HEK293 (cell line): ENCODE measurements around the gene GPR153.

Experiments
- CTCF ChIA-PET: fragments of 350-600 bp; formaldehyde crosslinking; extraction: SDS; loops from one replicate; lab custom pipeline; 2021; ENCODE audit warnings: antibody characterized with exemption; lab: Yijun Ruan, JAX
- POLR2A ChIA-PET: fragments of 300-600 bp; formaldehyde crosslinking; extraction: SDS; loops from one replicate; lab custom pipeline; 2020; ENCODE audit warnings: antibody characterized with exemption, inconsistent platforms; lab: Yijun Ruan, JAX
- H3K27ac ChIP-seq: fragments of 200-500 bp; sonication (Bioruptor generic); 2 replicates; pipeline ENCODE4 v1.5.1; 2014; ENCODE audit warnings: low read depth, low read length, control low read depth, inconsistent platforms; ENCODE audit errors: extremely low read depth
- H3K36me3 ChIP-seq, 2 experiments: fragments of 200-500 bp in 1 of 2; sonication (Bioruptor generic) in 1 of 2; 1 replicate in 1 of 2; 2 replicates in 1 of 2; pipeline ENCODE4 v1.5.1; 2014 to 2017; ENCODE audit warnings: inconsistent platforms in 2 of 2, low read length in 2 of 2; ENCODE audit not compliant: control insufficient read depth in 2 of 2, insufficient read depth in 1 of 2
- H3K4me1 ChIP-seq: fragments of 200-500 bp; sonication (Bioruptor generic); 2 replicates; pipeline ENCODE4 v1.5.1; 2014; ENCODE audit warnings: mild to moderate bottlenecking, low read length, inconsistent platforms; ENCODE audit not compliant: control insufficient read depth, insufficient read depth
- H3K4me3 ChIP-seq: 2 replicates; pipeline ENCODE4 v1.5.1; 2011; ENCODE audit warnings: low read depth, mild to moderate bottlenecking, control low read depth, low read length, moderate library complexity
- H3K9me3 ChIP-seq: fragments of 200-500 bp; sonication (Bioruptor generic); 2 replicates; pipeline ENCODE4 v1.5.1; 2014; ENCODE audit warnings: low read depth, low read length, inconsistent platforms; ENCODE audit not compliant: control insufficient read depth, insufficient read depth
- GLIS2 ChIP-seq: fragments of 450-650 bp; formaldehyde crosslinking; IDR thresholded peaks from 2 replicates; pipeline ENCODE4 v1.5.1; 2016; ENCODE audit warnings: missing biosample characterization, missing genetic modification characterization
- KLF9 ChIP-seq: fragments of 450-650 bp; formaldehyde crosslinking; IDR thresholded peaks from 2 replicates; pipeline ENCODE4 v1.5.1; 2016; ENCODE audit warnings: missing biosample characterization, missing genetic modification characterization, low read depth
- OVOL3 ChIP-seq: fragments of 450-650 bp; formaldehyde crosslinking; IDR thresholded peaks from 2 replicates; pipeline ENCODE4 v1.5.1; 2016; ENCODE audit warnings: missing biosample characterization, missing genetic modification characterization
- SALL2 ChIP-seq: fragments of 450-650 bp; formaldehyde crosslinking; IDR thresholded peaks from 2 replicates; pipeline ENCODE4 v1.5.0; 2017; ENCODE audit warnings: missing biosample characterization, mild to moderate bottlenecking, missing genetic modification characterization, borderline replicate concordance
- SP2 ChIP-seq: fragments of 450-650 bp; formaldehyde crosslinking; IDR thresholded peaks from 2 replicates; pipeline ENCODE4 v1.5.1; 2016; ENCODE audit warnings: missing biosample characterization, missing genetic modification characterization
- SP7 ChIP-seq: fragments of 450-650 bp; formaldehyde crosslinking; IDR thresholded peaks from 2 replicates; pipeline ENCODE4 v1.5.1; 2016; ENCODE audit warnings: missing biosample characterization, missing genetic modification characterization
- YY2 ChIP-seq: fragments of 450-650 bp; formaldehyde crosslinking; IDR thresholded peaks from 2 replicates; pipeline ENCODE4 v1.5.1; 2016; ENCODE audit warnings: missing biosample characterization, missing genetic modification characterization
- ZIC2 ChIP-seq: fragments of 450-650 bp; formaldehyde crosslinking; IDR thresholded peaks from 2 replicates; pipeline ENCODE4 v1.5.1; 2016; ENCODE audit warnings: missing biosample characterization, missing genetic modification characterization
- ZNF114 ChIP-seq: fragments of 450-650 bp; formaldehyde crosslinking; IDR thresholded peaks from 2 replicates; pipeline ENCODE4 v1.5.0; 2017; ENCODE audit warnings: missing biosample characterization, missing genetic modification characterization
- ZNF140 ChIP-seq: fragments of 450-650 bp; formaldehyde crosslinking; IDR thresholded peaks from 2 replicates; pipeline ENCODE4 v1.5.1; 2016; ENCODE audit warnings: missing biosample characterization, missing genetic modification characterization
- ZNF266 ChIP-seq: fragments of 450-650 bp; formaldehyde crosslinking; IDR thresholded peaks from 2 replicates; pipeline ENCODE4 v1.5.1; 2016; ENCODE audit warnings: missing biosample characterization, missing genetic modification characterization, low read depth
- ZNF335 ChIP-seq: fragments of 450-650 bp; formaldehyde crosslinking; conservative IDR thresholded peaks from 2 replicates; pipeline ENCODE4 v1.5.1; 2016; ENCODE audit warnings: missing biosample characterization, missing genetic modification characterization
- ZNF350 ChIP-seq: fragments of 450-650 bp; formaldehyde crosslinking; IDR thresholded peaks from 2 replicates; pipeline ENCODE4 v1.5.0; 2017; ENCODE audit warnings: missing biosample characterization, mild to moderate bottlenecking, missing genetic modification characterization
- ZNF433 ChIP-seq: fragments of 450-650 bp; formaldehyde crosslinking; IDR thresholded peaks from 2 replicates; pipeline ENCODE4 v1.5.1; 2016; ENCODE audit warnings: missing biosample characterization, missing genetic modification characterization, low read depth
- ZSCAN30 ChIP-seq: fragments of 450-650 bp; IDR thresholded peaks from 2 replicates; pipeline ENCODE4 v1.5.1; 2018; ENCODE audit warnings: missing biosample characterization, mild to moderate bottlenecking, missing genetic modification characterization, moderate library complexity
- ZXDB ChIP-seq: fragments of 450-650 bp; formaldehyde crosslinking; IDR thresholded peaks from 2 replicates; pipeline ENCODE4 v1.5.1; 2016; ENCODE audit warnings: missing biosample characterization, missing genetic modification characterization
- TF ChIP-seq, protein P1 (sequence below): fragments of 450-650 bp; formaldehyde crosslinking; IDR thresholded peaks from 2 replicates; pipeline ENCODE4 v1.5.1; 2016; ENCODE audit warnings: missing biosample characterization, missing genetic modification characterization
- TF ChIP-seq, protein P2 (sequence below): fragments of 450-650 bp; formaldehyde crosslinking; IDR thresholded peaks from 2 replicates; pipeline ENCODE4 v1.5.1; 2016; ENCODE audit warnings: missing biosample characterization, missing genetic modification characterization
- TF ChIP-seq, protein P3 (sequence below): fragments of 450-650 bp; formaldehyde crosslinking; IDR thresholded peaks from 2 replicates; pipeline ENCODE4 v1.5.1; 2016; ENCODE audit warnings: missing biosample characterization, missing genetic modification characterization
- TF ChIP-seq, protein P4 (sequence below): fragments of 450-650 bp; formaldehyde crosslinking; IDR thresholded peaks from 2 replicates; pipeline ENCODE4 v1.5.1; 2016; ENCODE audit warnings: missing biosample characterization, missing genetic modification characterization
- TF ChIP-seq, protein P5 (sequence below): fragments of 450-650 bp; IDR thresholded peaks from 2 replicates; pipeline ENCODE4 v1.5.1; 2018; ENCODE audit warnings: missing biosample characterization, mild to moderate bottlenecking, missing genetic modification characterization

The GPR153 gene

DNA sequence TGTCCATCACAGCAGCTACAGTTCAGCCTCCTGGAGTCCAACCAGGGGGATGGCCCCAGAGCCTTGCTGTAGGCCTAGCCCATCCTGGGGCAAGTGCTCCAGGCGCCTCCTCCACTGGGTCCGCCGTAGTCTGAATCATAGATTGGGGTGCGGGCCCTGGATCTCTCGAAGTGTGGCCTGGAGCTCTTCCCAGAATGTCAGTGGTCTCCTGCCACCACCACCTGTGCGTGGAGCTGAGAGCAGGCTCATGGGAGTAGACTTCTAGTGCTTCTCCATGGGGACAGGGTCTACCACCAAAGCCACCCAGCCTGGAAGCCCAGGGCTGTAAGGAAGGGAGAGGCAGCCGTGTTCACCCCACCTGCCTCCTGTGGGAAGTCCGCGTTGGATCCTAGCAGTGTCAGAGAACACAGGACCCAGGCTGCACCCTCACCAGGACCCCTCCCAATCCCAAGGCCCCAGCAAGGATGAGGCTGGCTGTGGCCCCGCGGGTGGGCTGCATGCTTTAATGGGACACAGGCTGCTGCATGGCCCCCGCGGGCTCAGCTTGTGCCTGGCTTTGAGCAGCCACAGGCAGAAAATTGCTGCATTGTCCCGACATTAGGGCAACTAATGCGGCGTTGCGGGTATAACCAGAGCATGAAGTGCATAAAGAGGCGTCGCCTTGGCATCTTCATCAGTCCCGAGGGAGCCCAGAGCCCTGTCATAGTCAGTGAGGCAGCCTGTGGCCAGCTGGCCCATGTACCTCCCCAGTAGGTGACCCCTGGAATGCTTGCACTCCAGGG is 17.7 kb downstream of the GPR153 start:
- H3K9me3 ChIP-seq, result no peaks in the 10 kb centered on the region
- ChIA-PET CTCF (interaction anchor here (0.6 to 2.1 kb wide), 7 partner anchors 13 to 195 kb away, joined by 3 to 8 read pairs (median 3); no protein-coding TSS in a partner anchor), POLR2A (interaction anchor here (1.1 kb wide), 1 partner anchor 8 kb away, joined by 3 read pairs; no protein-coding TSS in a partner anchor)
- H3K27ac ChIP-seq, result no peak overlapping the region
- peak; percentile 48 for TF ChIP-seq GLIS2 (tag by site-specific recombination)
- no peak for TF ChIP-seq SP7
- no peak for TF ChIP-seq OVOL3 (tag by site-specific recombination)
- TF ChIP-seq ZIC2 (tag by site-specific recombination), result peak; percentile 66
- no peaks in the 10 kb centered on the region for H3K36me3 ChIP-seq
- H3K4me3 ChIP-seq, result no peak overlapping the region
- no peaks in the 10 kb centered on the region; the same call in 1 of the 2 replicates for H3K4me1 ChIP-seq

DNA sequence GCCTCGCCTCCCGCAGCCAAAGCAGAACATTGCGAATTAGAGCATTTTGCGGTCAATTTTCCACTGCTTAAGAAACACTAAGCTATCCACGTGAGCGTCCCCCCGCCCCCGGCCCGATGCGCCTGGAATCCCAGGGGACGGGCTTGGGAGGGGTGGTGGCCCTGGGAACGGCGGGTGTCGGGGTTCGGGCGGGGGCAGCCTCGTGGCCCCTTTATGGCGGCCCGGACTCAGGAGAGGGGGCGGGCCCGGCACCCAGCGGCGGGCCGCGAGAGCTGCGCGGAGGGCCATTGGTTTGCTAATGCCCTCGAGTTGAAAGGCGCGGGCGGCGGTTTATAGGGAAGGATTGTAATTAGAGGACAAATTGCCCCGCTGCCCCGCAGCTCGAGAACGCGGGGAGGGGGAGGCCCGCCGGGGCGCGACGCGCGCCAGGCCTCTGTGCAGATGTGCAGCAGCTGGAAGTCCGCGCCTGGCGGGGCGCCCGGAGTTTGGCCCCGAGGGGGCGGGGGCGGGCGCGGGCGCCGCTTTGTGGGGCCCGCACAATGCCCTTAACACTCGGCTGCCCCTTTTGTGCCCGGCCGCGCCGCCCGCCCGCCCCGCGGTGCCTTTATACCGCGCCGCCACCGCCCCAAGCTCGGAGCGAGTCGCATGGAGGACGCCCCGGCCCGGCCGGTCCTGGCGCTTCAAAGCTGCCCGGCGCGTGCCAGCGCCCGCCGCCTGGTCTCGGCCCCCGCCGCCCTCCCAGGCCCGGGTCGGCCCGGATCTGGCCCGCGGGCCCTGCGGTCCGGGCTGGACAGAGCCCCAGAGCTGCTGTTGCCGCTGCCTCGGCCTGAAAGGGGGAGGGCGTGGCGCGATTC is 18.8 kb downstream of the GPR153 start:
- Histone ChIP-seq H3K27ac (no peak overlapping the region), H3K9me3 (no peaks in the 10 kb centered on the region)
- CTCF ChIA-PET, result interaction anchor here (0.6 to 2.1 kb wide), 6 partner anchors 37 to 196 kb away, joined by 3 to 8 read pairs (median 4); no protein-coding TSS in a partner anchor
- TF ChIP-seq, protein P1, sequence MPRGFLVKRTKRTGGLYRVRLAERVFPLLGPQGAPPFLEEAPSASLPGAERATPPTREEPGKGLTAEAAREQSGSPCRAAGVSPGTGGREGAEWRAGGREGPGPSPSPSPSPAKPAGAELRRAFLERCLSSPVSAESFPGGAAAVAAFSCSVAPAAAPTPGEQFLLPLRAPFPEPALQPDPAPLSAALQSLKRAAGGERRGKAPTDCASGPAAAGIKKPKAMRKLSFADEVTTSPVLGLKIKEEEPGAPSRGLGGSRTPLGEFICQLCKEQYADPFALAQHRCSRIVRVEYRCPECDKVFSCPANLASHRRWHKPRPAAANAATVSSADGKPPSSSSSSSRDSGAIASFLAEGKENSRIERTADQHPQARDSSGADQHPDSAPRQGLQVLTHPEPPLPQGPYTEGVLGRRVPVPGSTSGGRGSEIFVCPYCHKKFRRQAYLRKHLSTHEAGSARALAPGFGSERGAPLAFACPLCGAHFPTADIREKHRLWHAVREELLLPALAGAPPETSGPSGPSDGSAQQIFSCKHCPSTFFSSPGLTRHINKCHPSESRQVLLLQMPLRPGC (tag by site-specific recombination), result no peak
- TF ChIP-seq YY2 (no peak), GLIS2 (tag by site-specific recombination) (peak; percentile 20; the same call in 1 of the 2 replicates), ZNF140 (tag by site-specific recombination) (no peak), ZIC2 (tag by site-specific recombination) (peak; percentile 63), ZXDB (tag by site-specific recombination) (no peak), ZNF350 (tag by site-specific recombination) (no peak), SP2 (tag by site-specific recombination) (no peak), ZSCAN30 (no peak), KLF9 (tag by site-specific recombination) (0 out of 2 replicates have a peak, but pooled peaks have one; percentile 32), ZNF335 (tag by site-specific recombination) (peak; percentile 24; the same call in 1 of the 2 replicates), ZNF266 (tag by site-specific recombination) (no peak), ZNF433 (no peak), ZNF114 (no peak), SALL2 (tag by site-specific recombination) (no peak)
- TF ChIP-seq, protein P2, sequence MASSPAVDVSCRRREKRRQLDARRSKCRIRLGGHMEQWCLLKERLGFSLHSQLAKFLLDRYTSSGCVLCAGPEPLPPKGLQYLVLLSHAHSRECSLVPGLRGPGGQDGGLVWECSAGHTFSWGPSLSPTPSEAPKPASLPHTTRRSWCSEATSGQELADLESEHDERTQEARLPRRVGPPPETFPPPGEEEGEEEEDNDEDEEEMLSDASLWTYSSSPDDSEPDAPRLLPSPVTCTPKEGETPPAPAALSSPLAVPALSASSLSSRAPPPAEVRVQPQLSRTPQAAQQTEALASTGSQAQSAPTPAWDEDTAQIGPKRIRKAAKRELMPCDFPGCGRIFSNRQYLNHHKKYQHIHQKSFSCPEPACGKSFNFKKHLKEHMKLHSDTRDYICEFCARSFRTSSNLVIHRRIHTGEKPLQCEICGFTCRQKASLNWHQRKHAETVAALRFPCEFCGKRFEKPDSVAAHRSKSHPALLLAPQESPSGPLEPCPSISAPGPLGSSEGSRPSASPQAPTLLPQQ (tag by site-specific recombination), result 0 out of 2 replicates have a peak, but pooled peaks have one; percentile 44
- TF ChIP-seq, protein P3, sequence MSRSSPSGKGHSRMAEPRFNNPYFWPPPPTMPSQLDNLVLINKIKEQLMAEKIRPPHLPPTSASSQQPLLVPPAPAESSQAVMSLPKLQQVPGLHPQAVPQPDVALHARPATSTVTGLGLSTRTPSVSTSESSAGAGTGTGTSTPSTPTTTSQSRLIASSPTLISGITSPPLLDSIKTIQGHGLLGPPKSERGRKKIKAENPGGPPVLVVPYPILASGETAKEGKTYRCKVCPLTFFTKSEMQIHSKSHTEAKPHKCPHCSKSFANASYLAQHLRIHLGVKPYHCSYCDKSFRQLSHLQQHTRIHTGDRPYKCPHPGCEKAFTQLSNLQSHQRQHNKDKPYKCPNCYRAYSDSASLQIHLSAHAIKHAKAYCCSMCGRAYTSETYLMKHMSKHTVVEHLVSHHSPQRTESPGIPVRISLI (tag by site-specific recombination), result no peak
- TF ChIP-seq, protein P4, sequence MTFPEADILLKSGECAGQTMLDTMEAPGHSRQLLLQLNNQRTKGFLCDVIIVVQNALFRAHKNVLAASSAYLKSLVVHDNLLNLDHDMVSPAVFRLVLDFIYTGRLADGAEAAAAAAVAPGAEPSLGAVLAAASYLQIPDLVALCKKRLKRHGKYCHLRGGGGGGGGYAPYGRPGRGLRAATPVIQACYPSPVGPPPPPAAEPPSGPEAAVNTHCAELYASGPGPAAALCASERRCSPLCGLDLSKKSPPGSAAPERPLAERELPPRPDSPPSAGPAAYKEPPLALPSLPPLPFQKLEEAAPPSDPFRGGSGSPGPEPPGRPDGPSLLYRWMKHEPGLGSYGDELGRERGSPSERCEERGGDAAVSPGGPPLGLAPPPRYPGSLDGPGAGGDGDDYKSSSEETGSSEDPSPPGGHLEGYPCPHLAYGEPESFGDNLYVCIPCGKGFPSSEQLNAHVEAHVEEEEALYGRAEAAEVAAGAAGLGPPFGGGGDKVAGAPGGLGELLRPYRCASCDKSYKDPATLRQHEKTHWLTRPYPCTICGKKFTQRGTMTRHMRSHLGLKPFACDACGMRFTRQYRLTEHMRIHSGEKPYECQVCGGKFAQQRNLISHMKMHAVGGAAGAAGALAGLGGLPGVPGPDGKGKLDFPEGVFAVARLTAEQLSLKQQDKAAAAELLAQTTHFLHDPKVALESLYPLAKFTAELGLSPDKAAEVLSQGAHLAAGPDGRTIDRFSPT (tag by site-specific recombination), result no peak
- TF ChIP-seq, protein P5, sequence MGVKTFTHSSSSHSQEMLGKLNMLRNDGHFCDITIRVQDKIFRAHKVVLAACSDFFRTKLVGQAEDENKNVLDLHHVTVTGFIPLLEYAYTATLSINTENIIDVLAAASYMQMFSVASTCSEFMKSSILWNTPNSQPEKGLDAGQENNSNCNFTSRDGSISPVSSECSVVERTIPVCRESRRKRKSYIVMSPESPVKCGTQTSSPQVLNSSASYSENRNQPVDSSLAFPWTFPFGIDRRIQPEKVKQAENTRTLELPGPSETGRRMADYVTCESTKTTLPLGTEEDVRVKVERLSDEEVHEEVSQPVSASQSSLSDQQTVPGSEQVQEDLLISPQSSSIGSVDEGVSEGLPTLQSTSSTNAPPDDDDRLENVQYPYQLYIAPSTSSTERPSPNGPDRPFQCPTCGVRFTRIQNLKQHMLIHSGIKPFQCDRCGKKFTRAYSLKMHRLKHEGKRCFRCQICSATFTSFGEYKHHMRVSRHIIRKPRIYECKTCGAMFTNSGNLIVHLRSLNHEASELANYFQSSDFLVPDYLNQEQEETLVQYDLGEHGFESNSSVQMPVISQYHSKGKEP (tag by site-specific recombination), result no peak

More for the DNA sequence above, 18.8 kb downstream of the GPR153 start:
- Histone ChIP-seq H3K36me3 (no peaks in the 10 kb centered on the region), H3K4me3 (no peak overlapping the region), H3K4me1 (no peaks in the 10 kb centered on the region; the same call in 1 of the 2 replicates)
- POLR2A ChIA-PET, result interaction anchor here (0.9 to 1.1 kb wide), 2 partner anchors 7 to 36 kb away, joined by 3 to 4 read pairs; partner anchors contain the start of gene RNF207
